HG03097 (cell line): ENCODE measurements around the gene P3H2.

Experiments
- ATAC-seq: cut with Tn5 transposase; IDR thresholded peaks from one replicate; pipeline ENCODE4 v1.9.1; 2021; ENCODE audit not compliant: unreplicated experiment, low FRiP score

The P3H2 gene

DNA sequence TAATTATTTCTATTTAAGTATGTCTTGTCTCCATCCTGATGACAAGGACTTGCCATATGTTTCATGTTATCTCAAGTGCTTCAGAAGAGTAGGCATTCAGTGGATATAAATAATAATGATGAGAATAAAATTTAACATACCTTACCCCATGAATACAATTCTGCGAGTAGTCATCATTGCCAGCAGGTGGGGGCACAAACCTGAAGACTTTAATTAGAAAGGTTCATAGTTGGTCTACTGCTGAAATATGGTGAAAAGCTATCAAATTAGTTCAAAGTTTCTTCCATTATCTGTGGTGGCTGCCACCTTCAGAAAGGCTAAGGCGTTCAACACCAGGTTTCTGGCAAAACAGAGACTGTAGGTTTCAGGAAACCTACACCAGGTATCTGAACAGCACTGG lies 100.9 kb downstream of the P3H2 start:
- ATAC-seq: no peak

DNA sequence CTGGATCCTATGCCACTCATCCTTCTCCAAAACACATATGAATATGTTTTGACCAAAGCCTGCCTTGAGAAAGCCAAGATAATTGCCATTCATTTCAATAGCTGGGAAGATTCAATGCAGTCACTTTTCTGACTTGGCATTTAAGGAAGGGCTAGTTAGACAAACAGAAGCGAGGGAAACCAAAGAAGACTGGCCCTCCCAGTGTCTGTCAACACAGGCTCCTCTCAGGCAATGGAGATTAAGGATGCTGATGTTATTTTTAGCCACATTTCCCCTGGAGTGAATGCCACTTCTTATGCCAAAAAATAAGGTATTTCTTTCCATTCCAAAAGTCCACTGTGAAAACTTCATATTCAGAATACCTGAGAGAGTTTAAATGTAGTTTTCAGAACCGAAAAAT lies 101.7 kb downstream of the P3H2 start:
- ATAC-seq: no peak

DNA sequence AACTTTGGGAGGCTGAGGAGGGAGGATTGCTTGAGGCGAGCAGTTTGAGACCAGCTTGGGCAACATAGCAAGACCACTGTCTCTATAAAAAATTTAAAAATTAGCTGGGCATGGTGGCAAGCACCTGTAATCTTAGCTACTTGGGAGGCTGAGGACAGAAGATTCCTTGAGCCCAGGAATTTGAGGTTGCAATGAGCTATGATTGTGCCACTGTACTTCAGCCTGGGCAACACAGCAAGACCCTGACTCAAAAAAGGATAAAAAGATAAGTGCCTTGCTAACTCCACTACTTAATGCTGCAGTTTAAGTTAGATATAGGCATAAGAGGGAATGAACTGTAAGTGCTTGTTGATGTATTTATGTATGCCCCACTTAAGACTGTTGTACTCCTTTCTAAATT lies 102.2 kb downstream of the P3H2 start:
- no peak for ATAC-seq

DNA sequence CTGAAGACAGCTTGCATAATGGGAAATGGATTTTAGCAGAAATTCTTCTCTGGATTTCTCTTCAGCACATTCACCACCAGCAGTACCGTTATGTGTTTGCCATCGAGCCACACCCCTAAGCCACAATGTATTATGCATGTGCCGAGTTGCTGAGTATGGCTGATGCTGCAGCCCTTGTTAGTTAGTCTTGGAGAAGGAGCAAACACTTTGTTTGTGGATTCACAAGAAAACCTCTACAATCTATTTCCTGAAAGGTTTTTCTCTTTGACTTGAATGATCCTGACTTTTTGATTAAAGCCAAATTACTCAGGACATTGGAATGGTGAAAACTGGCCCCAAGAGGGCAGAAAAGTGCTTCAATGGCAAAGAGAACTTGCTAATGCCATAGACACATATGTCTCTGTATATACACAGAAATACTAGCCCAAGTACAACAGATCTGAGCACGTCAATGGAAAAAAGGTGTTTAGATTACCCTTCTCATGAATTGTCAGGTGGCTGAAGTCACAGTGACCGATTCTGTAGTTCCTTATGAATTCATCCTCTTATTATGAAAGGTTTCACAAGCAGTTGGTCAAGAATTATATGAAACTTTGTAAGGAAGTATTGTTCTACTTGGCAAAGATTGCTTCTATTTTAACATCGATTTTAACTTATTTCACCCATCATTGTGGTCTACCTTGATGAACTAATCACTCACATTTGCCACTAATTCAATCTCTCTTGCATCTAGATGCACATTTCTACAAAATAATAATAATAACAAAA lies 103.0 kb downstream of the P3H2 start:
- ATAC-seq: no peak

DNA sequence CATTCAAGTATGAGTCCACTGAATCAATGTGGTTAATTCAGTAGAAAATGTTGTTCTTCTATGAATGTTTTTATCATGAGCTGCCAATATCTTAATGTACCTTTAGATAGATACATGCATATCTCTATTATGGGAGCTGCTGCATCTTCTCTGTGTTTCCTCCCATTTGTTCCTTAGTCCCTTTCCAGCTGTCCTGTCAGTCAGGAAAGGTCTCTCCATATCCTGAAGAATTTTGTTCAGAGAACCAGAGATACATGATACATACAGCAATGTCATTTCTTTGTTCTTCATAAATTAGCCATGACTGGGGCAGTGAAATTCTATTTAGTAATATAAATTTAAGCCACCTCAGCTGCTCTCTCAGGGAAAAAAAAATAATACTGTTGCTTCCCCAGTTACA lies 103.7 kb downstream of the P3H2 start:
- no peak for ATAC-seq

DNA sequence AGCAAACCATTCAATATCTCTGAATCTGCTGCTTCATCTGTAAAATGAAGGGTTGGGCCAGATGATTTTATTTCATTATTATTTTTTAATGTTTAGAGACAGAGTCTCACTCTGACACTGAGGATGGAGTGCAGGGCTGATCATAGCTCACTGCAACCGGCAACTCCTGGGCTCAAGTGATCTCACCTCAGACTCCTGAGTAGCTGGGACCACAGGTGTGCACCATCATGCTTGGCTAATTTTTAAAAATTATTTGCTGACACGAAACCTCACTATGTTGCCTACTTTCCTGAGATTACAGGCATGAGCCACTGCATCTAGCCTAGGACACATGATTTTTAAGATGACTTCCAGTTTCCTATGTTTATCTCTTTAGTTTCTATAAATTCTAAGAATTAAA lies 105.8 kb downstream of the P3H2 start:
- no peak for ATAC-seq

DNA sequence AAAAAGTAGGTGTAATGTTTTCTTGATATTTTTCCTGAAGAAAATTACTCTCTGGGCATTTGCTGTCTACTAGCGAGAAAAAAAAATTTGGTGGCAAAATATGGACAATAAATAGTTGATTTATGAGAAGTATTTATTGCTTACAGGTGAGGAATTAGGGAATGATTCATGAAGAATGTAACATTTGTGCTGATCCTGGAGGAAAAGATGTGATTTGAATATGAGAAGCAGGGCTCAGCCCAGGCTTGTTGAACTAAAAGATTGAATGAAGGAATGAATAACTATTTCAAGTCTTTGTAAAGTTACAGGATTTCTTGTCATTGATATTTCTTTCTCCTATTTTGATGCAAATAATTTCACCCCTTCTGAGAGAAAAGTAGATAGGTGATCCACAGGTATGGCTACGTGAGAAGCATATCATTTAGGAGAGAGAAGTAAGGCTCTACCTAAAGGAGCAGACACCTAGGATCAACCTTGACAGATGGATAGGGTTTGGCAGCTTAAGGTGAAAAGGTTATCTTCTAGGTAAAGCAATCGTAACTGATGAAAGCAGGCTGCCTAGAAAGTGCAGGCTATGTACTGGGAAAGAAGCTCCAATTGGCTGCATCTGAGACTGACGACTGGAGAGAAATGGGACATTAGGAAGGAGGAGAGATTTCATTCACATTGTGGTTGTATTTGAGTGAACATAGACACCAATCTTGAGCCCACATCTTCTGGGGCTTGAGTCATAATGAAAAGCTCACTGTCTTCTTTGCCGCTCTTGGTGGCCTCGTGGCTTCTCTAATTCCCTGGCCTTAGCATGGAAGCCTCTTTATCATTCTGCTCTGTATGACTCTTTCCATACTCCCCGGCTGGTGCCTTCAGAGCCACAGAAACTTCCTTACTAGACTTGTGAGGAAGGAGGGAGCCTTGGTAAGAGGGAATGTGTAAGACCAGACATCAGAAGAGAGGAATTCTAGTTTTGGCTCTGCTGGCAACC lies 106.5 kb downstream of the P3H2 start:
- ATAC-seq: no peak

DNA sequence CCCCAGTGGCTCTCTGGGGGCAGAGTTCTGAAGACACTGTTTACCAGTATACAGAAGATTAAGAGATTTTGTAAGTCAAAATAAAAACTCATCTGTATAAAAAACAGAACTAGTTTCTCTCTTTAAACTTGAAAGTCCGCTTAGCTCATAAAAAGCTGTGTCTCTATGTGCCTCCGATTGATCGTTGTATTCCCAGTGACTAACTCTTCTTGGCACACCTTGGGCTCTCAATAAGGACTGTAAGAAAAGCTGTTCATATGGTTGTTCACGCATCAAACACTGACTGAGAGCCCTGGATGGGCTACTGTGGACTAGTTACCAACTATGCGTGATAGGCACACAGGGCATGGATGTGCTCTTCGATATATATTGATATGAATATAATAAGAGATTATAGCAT lies 107.9 kb downstream of the P3H2 start:
- no peak for ATAC-seq

DNA sequence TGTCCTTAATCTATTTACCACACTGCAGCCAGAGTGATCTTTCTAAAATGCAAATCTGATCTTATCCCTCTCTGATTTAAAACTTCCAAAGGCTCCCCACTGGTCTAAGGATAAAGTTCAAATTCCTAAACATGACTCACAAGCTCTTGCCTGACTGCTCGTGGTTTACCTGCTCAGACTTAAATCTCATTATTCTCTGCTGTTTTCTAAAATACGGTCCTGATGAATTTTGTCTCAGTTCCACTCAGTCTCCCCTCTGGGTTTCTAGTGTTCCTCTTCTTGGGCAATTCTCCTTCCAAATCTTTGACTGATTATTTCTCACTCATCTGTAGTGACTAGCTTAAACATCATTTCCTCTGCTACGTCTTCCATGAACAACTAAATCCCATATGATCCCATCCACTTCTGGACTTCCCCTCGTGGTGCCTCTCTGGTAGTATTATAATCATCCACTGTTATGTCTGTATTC lies 108.3 kb downstream of the P3H2 start:
- no peak for ATAC-seq

DNA sequence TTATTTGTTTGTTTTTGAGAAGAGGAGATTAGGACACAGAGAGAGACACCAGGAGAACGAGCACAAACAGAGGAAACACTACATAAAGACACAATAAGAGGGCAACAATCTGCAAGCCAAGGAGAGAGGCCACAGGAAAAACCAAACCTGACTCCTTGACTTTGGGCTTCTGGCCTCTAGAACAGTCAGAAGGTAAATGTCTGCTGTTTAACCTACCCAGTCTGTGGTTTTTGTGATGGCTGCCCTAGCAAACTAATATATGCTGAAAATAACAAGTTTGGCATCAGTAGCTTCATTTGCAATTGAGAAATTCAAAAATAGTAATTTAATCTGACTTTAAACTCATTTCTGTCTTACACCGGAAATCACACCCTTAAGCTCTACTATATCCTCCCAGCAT lies 110.2 kb downstream of the P3H2 start:
- ATAC-seq: no peak

DNA sequence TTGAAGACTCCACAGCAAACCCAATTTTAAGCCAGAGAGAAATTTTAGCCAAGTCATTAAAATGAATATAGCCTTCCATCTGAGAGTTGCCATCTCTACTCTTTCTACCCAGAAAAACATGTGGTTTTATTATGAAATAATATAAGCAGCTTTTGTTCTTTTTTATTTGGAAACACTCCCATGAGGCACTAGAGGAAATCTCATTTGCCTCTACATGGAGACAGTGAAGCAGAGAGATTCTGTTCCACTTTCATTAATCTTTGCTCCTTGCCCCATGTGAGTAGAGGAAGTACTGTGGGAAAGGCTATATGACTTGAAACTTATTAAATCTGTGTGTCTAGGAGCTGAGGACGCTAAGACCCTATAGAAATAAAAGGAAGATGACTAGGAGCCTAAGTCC lies 111.1 kb downstream of the P3H2 start:
- ATAC-seq: no peak

DNA sequence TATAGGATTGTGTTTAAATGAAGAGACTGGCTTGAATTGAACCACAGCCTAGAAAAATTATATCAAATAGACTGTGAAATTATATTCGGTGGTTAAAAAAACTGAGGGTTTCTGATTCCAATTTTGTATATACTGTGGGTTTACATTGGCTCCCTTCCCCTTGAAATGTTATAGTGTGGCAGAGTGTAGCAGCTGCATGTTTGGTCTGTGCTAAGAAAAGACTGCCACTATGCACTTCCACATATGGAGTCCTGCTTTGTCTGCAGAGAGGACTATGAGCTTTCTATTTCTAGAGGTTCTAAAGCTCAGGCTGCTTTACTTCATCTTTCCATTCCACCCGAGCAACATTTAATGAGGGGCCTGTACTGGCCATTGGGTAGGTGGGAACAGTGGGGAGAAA lies 112.3 kb downstream of the P3H2 start:
- no peak for ATAC-seq

DNA sequence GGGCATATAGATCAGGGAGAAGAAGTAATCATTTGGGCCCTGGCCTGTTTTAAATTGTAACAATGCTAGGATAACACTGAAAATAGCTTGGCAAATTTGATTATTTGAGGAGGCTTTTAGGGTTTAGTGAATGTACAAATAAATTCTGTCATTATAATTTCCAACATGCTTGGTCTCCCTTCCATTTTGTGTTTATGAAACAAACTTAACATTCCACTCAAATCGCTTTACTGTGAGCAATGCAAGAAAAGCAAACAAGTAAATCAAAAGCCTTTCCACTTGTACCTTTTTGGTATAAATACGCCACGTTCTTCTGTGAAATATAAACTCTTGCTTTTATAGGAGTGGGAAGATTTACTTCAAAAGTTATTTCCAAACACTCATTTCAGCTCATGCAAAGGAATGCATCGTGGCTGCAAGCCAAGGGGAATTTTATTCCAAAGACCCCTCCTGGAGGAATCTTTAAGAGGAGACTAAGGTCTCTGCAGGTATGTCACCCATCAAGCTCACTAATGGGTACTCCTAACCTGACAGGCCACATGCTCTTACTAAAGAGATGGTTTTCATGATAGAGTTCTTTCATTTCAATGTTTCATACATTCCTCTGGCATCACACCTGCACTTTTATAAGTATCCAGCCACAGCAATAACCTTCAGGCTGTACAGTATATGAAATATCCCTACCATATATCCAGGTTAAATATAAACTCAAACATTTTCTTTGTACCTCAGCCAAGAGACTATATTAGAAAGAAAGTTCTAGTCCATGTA lies 115.2 kb downstream of the P3H2 start:
- ATAC-seq: no peak

DNA sequence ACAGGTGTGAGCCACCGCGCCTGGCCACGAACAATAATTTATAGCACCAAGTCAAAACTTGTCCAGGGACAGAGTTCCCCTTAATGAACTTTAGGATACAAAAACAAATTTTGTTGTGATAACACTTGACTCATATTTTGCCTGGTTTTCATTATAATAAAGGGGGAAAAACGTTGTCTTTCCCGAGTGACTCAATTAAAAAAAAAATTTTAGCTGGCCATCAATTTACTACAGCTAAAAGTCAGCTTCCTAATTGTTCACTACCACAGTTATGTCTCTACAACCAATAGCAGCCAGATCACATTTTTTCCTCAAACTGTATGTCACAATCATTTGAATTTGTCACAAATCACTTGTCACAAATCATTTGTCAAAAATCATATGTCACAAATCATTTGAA lies 116.0 kb downstream of the P3H2 start:
- ATAC-seq: no peak

DNA sequence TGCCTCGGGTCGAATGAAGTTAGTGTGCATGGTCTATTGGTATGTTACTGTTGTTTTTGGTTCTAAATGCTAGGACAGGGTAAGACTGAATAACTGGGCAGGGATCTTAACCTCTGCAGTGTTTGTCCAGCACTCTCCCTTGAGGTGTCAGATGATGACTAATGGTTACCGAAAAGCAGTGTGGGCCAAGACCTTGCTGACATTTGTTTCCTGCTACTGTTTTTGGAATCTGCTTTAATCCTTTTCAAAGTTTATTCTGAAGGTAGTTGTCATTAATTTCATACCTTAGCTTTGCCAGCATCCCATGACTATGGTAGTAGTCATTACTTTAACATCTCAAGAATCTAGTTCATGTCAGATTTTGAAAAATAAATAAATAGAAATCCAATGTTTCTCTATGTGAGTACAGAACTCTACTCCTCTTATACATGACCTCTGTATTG lies 117.0 kb downstream of the P3H2 start:
- ATAC-seq: no peak

DNA sequence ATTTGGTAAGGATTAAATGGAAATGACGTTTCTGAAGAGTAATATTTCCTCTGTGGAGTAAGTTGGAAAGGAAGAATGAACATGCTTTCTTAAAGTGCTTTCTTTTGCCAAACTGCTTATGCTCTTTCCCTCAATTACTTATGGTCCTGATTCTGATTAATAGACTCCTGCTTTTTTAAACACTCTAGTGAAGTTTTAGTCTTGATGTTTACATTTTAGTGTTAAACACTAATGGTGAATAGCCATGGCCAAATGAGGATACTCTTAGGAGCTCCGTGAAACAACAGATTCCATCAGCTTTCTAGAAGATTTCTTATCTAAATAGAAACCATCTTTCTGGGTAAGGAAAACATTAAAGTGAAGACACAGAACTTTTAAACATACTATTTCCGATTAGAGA lies 117.6 kb downstream of the P3H2 start:
- no peak for ATAC-seq

DNA sequence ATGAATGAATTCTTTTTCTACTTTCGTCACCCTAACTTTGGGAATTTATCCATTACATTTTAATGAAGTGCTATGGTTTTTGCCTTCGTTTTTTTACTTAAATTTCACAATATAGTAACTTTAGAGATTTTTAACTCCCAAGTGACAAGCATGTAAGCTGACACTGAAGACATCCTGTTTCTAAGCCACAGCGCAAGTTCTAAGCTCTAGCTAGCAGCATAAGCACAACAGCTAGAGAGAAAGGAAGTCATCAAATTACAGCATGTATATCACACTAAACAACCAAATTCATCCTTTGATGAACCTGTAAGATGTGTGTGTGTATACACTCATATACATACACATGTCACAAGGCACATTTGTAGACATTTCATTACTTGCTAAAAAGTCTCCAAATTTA lies 119.3 kb downstream of the P3H2 start:
- no peak for ATAC-seq

DNA sequence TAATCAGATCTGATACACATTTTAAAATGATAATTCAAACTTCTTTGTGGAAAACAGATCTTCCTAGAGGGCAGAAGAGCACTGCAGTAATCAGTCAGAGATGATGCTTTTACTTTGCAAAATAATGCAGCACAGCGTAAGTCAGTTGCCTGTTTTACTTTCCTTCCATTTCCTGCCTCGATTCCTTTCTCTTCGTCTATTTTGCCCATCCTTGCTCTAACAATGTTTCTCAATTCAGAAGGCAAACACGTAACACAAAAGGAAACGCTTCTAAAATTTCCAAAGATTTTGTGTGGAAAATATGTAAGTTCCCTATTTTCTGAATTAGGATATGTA lies 119.9 kb downstream of the P3H2 start:
- ATAC-seq: no peak

DNA sequence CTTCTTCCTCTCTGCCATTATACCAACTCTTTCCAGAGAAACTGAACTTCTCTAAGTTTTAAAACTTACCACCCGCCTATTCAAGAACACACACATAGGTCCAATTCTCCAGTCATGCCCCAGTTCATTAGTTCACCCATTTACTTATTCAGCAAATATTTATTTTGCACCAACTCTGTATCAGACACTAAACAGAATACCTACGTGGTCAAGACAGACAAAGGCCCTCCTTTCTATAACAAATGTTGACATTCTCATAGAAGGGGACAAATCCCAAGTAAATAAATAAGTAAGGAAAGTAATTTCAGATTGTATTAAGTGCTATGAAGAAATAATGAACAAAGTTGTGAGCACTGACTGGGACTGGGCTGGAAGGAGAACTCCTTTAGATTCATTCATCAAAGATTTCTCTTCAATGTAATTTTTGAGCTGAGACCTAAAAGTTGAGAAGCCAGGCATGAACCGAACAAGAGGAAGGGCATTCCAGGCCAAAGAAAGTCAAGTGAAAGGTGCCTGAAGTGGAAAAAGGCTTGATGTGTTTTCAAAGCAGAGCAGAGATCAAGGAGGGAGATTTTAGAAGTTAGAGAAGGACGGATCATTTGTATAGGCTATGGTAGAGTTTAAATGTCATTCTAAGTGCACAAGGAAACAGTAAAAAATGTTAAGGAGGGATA lies 120.4 kb downstream of the P3H2 start:
- no peak for ATAC-seq

DNA sequence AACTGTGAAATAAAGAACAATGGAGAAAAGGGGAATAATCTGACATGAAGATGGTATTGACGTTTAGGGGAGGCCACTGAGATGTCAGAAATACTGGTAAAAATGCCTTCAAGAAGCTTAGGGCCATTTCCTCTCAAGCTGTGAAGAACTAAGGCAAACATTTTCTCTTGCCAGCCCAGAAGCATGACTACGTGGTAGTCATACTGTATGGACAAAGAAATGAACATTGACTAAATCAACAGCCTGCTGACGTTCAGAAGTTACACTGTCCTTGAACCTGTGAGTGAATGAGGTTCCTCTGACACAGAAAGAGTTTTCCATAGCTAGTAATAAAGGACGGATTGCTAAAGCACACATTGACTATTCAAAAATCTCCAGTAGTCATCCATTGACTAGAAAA lies 121.0 kb downstream of the P3H2 start:
- ATAC-seq: no peak

DNA sequence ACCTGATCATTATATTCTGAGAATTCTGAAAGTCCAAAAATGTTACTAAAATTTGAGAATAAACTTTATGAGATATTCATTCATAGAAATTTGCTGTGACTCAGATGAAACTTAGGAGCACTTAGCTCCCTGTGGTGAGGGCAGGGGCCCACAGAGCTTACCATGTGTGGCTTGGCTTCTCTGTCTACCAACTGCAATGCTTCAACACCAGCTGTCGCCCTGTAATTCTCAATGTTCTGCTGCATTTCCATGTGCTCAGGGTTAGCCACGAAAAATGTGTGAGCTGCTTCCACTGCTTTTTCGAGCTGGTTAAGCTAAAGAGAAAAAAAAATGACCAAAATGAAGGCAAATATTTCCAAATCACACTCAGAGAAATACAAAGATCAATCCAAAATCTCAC lies 125.6 kb downstream of the P3H2 start:
- ATAC-seq: no peak
